Measurements from ENCODE around the gene ALDH1L1. TPM values are rescaled to one million over a fixed set of nuclear protein-coding genes. Genes with fewer than 3 reads are reported as not detected.

The ALDH1L1 gene
- total RNA-seq, 1 experiment from 2014 or later = 0.36 TPM

GRCh38 chr3:126078866-126079265 lies 101.5 kb downstream of the ALDH1L1 start:
- no TSS peak for BruUV-seq (replicated peaks)
- DNase-seq (ENCODE audit: low read depth, low spot score) = no peak
- peaks cover 13% of the 10 kb centered on the region for H3K4me1 ChIP-seq (ENCODE audit: control insufficient read depth, insufficient read depth, low read length)
- no peak overlapping the region for H3K4me3 ChIP-seq (ENCODE audit: low read depth in 2 of 2, low read length in 2 of 2)
- H3K36me3 ChIP-seq (ENCODE audit: control insufficient read depth, insufficient read depth, low read length) = no peaks in the 10 kb centered on the region
- in situ Hi-C loops (cut with HindIII; ENCODE audit: low pct_unique_long_range_greater_than_20kb, low sequenced_read_pairs) (no loop called here), intact Hi-C loops (cut with micrococcal nuclease; ENCODE audit: unreplicated experiment) (no loop called here)
- no peaks in the 10 kb centered on the region for H3K27me3 ChIP-seq (ENCODE audit: control insufficient read depth, insufficient read depth, low read length)
- H3K27ac ChIP-seq (ENCODE audit: low read length) = no peak overlapping the region
- no peak for ATAC-seq
- ChIA-PET POLR2A (no interaction called here), CTCF (no interaction called here)
- peaks cover 1% of the 10 kb centered on the region; the same call in 1 of the 2 replicates for H3K9me3 ChIP-seq (ENCODE audit: control insufficient read depth, insufficient read depth, low read depth, low read length)
- TF ChIP-seq CTCF (IDR thresholded peaks at IDR 0.05) (no peak), POLR2AphosphoS5 (IDR thresholded peaks at IDR 0.05; ENCODE audit: low read depth, low read length) (no peak), TCF7L2 (IDR thresholded peaks at IDR 0.05; ENCODE audit: low read depth, low read length) (no peak), SIN3A (IDR thresholded peaks at IDR 0.05; ENCODE audit: borderline replicate concordance, insufficient read depth, low read depth, low read length) (no peak), REST (IDR thresholded peaks at IDR 0.05; ENCODE audit: insufficient read depth in 1 of 2, low read depth in 2 of 2, low read length in 1 of 2) (no peak)

- no TSS peak for BruUV-seq (replicated peaks)
- Histone ChIP-seq H3K36me3 (ENCODE audit: control insufficient read depth, insufficient read depth, low read length) (no peaks in the 10 kb centered on the region), H3K27ac (ENCODE audit: low read length) (no peak overlapping the region), H3K27me3 (ENCODE audit: control insufficient read depth, insufficient read depth, low read length) (no peaks in the 10 kb centered on the region), H3K4me3 (ENCODE audit: low read depth in 2 of 2, low read length in 2 of 2) (no peak overlapping the region), H3K4me1 (ENCODE audit: control insufficient read depth, insufficient read depth, low read length) (peaks cover 8% of the 10 kb centered on the region; the same call in 1 of the 2 replicates), H3K9me3 (ENCODE audit: control insufficient read depth, insufficient read depth, low read depth, low read length) (peaks cover 5% of the 10 kb centered on the region; the same call in 1 of the 2 replicates)
- CTCF ChIA-PET = no interaction called here
- POLR2A ChIA-PET = no interaction called here
- ATAC-seq = no peak
- in situ Hi-C loops (cut with HindIII; ENCODE audit: low pct_unique_long_range_greater_than_20kb, low sequenced_read_pairs) (no loop called here), intact Hi-C loops (cut with micrococcal nuclease; ENCODE audit: unreplicated experiment) (no loop called here)
- no peak for DNase-seq (ENCODE audit: low read depth, low spot score)
- TF ChIP-seq POLR2AphosphoS5 (IDR thresholded peaks at IDR 0.05; ENCODE audit: low read depth, low read length) (no peak), REST (IDR thresholded peaks at IDR 0.05; ENCODE audit: insufficient read depth in 1 of 2, low read depth in 2 of 2, low read length in 1 of 2) (no peak), TCF7L2 (IDR thresholded peaks at IDR 0.05; ENCODE audit: low read depth, low read length) (no peak), CTCF (IDR thresholded peaks at IDR 0.05) (no peak), SIN3A (IDR thresholded peaks at IDR 0.05; ENCODE audit: borderline replicate concordance, insufficient read depth, low read depth, low read length) (no peak)
Measured at GRCh38 chr3:126077754-126078153, 102.6 kb downstream of the ALDH1L1 start.
